ENCODE data around the gene FGGY.

DNA sequence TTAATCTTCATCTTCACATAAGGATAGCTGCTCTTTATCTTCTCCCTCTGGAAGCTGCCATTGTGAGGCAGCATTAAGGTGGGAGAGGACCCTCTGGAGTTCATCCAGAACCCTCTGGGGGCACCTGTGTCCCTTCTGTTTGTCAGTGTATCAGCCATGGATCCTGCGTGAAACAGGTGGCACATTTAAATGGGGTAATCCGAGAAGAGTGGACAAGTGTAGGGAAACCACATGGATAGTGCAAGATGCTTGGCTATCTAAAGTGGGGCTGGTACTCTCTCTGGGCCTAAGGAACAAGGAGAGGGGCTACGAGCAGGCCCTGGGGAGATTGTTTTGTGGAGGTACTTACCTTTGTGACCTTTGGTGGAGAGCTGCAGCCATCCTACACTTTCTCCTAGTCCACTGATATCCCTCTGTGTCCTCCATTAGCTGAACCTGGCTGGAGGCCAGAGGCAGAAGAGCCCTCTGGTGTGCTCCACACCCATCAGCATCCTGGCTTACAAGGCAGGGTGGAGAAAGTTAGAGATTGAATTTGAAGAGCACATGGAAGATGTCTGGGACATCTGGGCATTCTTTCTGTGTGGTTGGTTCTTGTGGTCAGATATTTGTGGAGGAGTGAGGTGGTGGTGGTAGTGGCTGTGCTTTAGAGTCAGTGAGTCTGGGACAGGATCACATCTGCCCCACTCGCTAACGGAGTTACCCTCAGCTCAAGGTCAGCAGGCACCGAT is 117.7 kb downstream of the FGGY start:
- no peak for TF ChIP-seq POLR2A (IDR thresholded peaks at IDR 0.05; ENCODE audit: low read depth)
- no peak for TF ChIP-seq CTCF (IDR thresholded peaks at IDR 0.05)

All from esophagus muscularis mucosa (tissue), 3 donors.